ENCODE data around the gene DNAH10.

Gene DNAH10

GRCh38 chr12:123832052-123832451 is 70.0 kb downstream of the DNAH10 start:
- Histone ChIP-seq H4K8ac (ENCODE audit: low read depth, low read length) (no peak overlapping the region), H3K4me1 (ENCODE audit: control insufficient read depth in 2 of 2, insufficient read depth in 1 of 2, low read depth in 1 of 2, low read length in 2 of 2) (no peaks in the 10 kb centered on the region), H3K9ac (ENCODE audit: low read depth, low read length, poor library complexity) (no peak overlapping the region), H3K23ac (ENCODE audit: low read depth, low read length, poor library complexity) (no peak overlapping the region), H3K79me1 (ENCODE audit: low read depth, low read length) (no peaks in the 10 kb centered on the region), H3K4me3 (ENCODE audit: low read length in 2 of 2) (no peak overlapping the region), H3K9me3 (replicated peaks in 1 of 2; ENCODE audit: control insufficient read depth in 2 of 2, insufficient read depth in 1 of 2, low read depth in 1 of 2, low read length in 2 of 2) (peaks cover 12 to 22% of the 10 kb centered on the region in 2 donors), H2AFZ (ENCODE audit: low read length) (no peak overlapping the region), H3K27me3 (ENCODE audit: control insufficient read depth in 3 of 3, insufficient read depth in 3 of 3, low read depth in 1 of 3, low read length in 3 of 3) (no peaks in the 10 kb centered on the region), H3K27ac (replicated peaks; ENCODE audit: low read length) (no peak overlapping the region), H3K4ac (ENCODE audit: low read length) (no peak overlapping the region), H3K14ac (ENCODE audit: low read length) (no peak overlapping the region), H2BK12ac (ENCODE audit: low read length) (no peak overlapping the region), H2AK5ac (ENCODE audit: low read depth, low read length) (no peak overlapping the region), H3K18ac (ENCODE audit: low read length) (no peak overlapping the region), H2BK15ac (ENCODE audit: low read length) (no peak overlapping the region), H3K4me2 (ENCODE audit: insufficient read depth, low read length, poor library complexity, severe bottlenecking) (no peak overlapping the region), H2BK5ac (ENCODE audit: low read length) (no peak overlapping the region), H4K91ac (ENCODE audit: low read depth, low read length, poor library complexity) (no peak overlapping the region), H2BK120ac (ENCODE audit: low read depth, low read length) (no peak overlapping the region), H3K36me3 (replicated peaks in 1 of 2; ENCODE audit: control insufficient read depth in 2 of 2, insufficient read depth in 2 of 2, low read length in 2 of 2) (no peaks in the 10 kb centered on the region)
- WGBS, 2 donors (ENCODE audit: extremely low coverage in 2 of 2, insufficient read length in 2 of 2, insufficient replicate concordance in 1 of 2) = no CpG with 5 or more reads among the region's 5 CpGs
- DNase-seq (ENCODE audit: low spot score) = no peak

GRCh38 chr12:123833830-123834229 is 71.7 kb downstream of the DNAH10 start:
- H3K23ac ChIP-seq (ENCODE audit: low read depth, low read length, poor library complexity) = no peak overlapping the region
- no peaks in the 10 kb centered on the region for H3K36me3 ChIP-seq (replicated peaks in 1 of 2; ENCODE audit: control insufficient read depth in 2 of 2, insufficient read depth in 2 of 2, low read length in 2 of 2)
- no peaks in the 10 kb centered on the region for H3K79me1 ChIP-seq (ENCODE audit: low read depth, low read length)
- no peak overlapping the region for H2AK5ac ChIP-seq (ENCODE audit: low read depth, low read length)
- H3K27me3 ChIP-seq (ENCODE audit: control insufficient read depth in 3 of 3, insufficient read depth in 3 of 3, low read depth in 1 of 3, low read length in 3 of 3) = no peaks in the 10 kb centered on the region
- H4K91ac ChIP-seq (ENCODE audit: low read depth, low read length, poor library complexity) = no peak overlapping the region
- H3K14ac ChIP-seq (ENCODE audit: low read length) = no peak overlapping the region
- H3K9ac ChIP-seq (ENCODE audit: low read depth, low read length, poor library complexity) = no peak overlapping the region
- H3K4ac ChIP-seq (ENCODE audit: low read length) = no peak overlapping the region
- DNase-seq (ENCODE audit: low spot score) = no peak
- H3K9me3 ChIP-seq (replicated peaks in 1 of 2; ENCODE audit: control insufficient read depth in 2 of 2, insufficient read depth in 1 of 2, low read depth in 1 of 2, low read length in 2 of 2) = peaks cover 8 to 14% of the 10 kb centered on the region in 2 donors
- no peak overlapping the region for H3K27ac ChIP-seq (replicated peaks; ENCODE audit: low read length)
- H2AFZ ChIP-seq (ENCODE audit: low read length) = no peak overlapping the region
- no peak overlapping the region for H2BK120ac ChIP-seq (ENCODE audit: low read depth, low read length)
- H2BK15ac ChIP-seq (ENCODE audit: low read length) = no peak overlapping the region
- no peak overlapping the region for H4K8ac ChIP-seq (ENCODE audit: low read depth, low read length)
- no peak overlapping the region for H2BK12ac ChIP-seq (ENCODE audit: low read length)
- H3K4me2 ChIP-seq (ENCODE audit: insufficient read depth, low read length, poor library complexity, severe bottlenecking) = no peak overlapping the region
- H2BK5ac ChIP-seq (ENCODE audit: low read length) = no peak overlapping the region
- H3K4me1 ChIP-seq (ENCODE audit: control insufficient read depth in 2 of 2, insufficient read depth in 1 of 2, low read depth in 1 of 2, low read length in 2 of 2) = no peaks in the 10 kb centered on the region
- no peak overlapping the region for H3K18ac ChIP-seq (ENCODE audit: low read length)
- no peak overlapping the region for H3K4me3 ChIP-seq (ENCODE audit: low read length in 2 of 2)

- H3K4me1 ChIP-seq (ENCODE audit: control insufficient read depth in 2 of 2, insufficient read depth in 1 of 2, low read depth in 1 of 2, low read length in 2 of 2) = no peaks in the 10 kb centered on the region
- H3K79me1 ChIP-seq (ENCODE audit: low read depth, low read length) = no peaks in the 10 kb centered on the region
- no peak overlapping the region for H3K18ac ChIP-seq (ENCODE audit: low read length)
- no peak overlapping the region for H2BK12ac ChIP-seq (ENCODE audit: low read length)
- peaks cover 6 to 8% of the 10 kb centered on the region in 2 donors for H3K9me3 ChIP-seq (replicated peaks in 1 of 2; ENCODE audit: control insufficient read depth in 2 of 2, insufficient read depth in 1 of 2, low read depth in 1 of 2, low read length in 2 of 2)
- no peak overlapping the region for H2BK15ac ChIP-seq (ENCODE audit: low read length)
- no peak overlapping the region for H3K4me2 ChIP-seq (ENCODE audit: insufficient read depth, low read length, poor library complexity, severe bottlenecking)
- H3K27ac ChIP-seq (replicated peaks; ENCODE audit: low read length) = no peak overlapping the region
- no peak overlapping the region for H4K8ac ChIP-seq (ENCODE audit: low read depth, low read length)
- no peak overlapping the region for H2AK5ac ChIP-seq (ENCODE audit: low read depth, low read length)
- no peak overlapping the region for H3K4ac ChIP-seq (ENCODE audit: low read length)
- no peak overlapping the region for H3K14ac ChIP-seq (ENCODE audit: low read length)
- no peak overlapping the region for H4K91ac ChIP-seq (ENCODE audit: low read depth, low read length, poor library complexity)
- no peak overlapping the region for H2BK120ac ChIP-seq (ENCODE audit: low read depth, low read length)
- no peaks in the 10 kb centered on the region for H3K27me3 ChIP-seq (ENCODE audit: control insufficient read depth in 3 of 3, insufficient read depth in 3 of 3, low read depth in 1 of 3, low read length in 3 of 3)
- DNase-seq (ENCODE audit: low spot score) = no peak
- H2AFZ ChIP-seq (ENCODE audit: low read length) = no peak overlapping the region
- WGBS, 2 donors (ENCODE audit: extremely low coverage in 2 of 2, insufficient read length in 2 of 2, insufficient replicate concordance in 1 of 2) = no CpG with 5 or more reads among the region's 5 CpGs
- no peak overlapping the region for H3K23ac ChIP-seq (ENCODE audit: low read depth, low read length, poor library complexity)
- H3K36me3 ChIP-seq (replicated peaks in 1 of 2; ENCODE audit: control insufficient read depth in 2 of 2, insufficient read depth in 2 of 2, low read length in 2 of 2) = no peaks in the 10 kb centered on the region
- H2BK5ac ChIP-seq (ENCODE audit: low read length) = no peak overlapping the region
- no peak overlapping the region for H3K4me3 ChIP-seq (ENCODE audit: low read length in 2 of 2)
- no peak overlapping the region for H3K9ac ChIP-seq (ENCODE audit: low read depth, low read length, poor library complexity)
These were observed 72.7 kb downstream of the DNAH10 start for GRCh38 chr12:123834845-123835244.

GRCh38 chr12:123836292-123836691 is 74.2 kb downstream of the DNAH10 start:
- H2BK120ac ChIP-seq (ENCODE audit: low read depth, low read length) = no peak overlapping the region
- no peak overlapping the region for H3K27ac ChIP-seq (replicated peaks; ENCODE audit: low read length)
- no peaks in the 10 kb centered on the region for H3K79me1 ChIP-seq (ENCODE audit: low read depth, low read length)
- no peak overlapping the region for H2AK5ac ChIP-seq (ENCODE audit: low read depth, low read length)
- DNase-seq (ENCODE audit: low spot score) = no peak
- no peak overlapping the region for H4K91ac ChIP-seq (ENCODE audit: low read depth, low read length, poor library complexity)
- no peaks in the 10 kb centered on the region for H3K36me3 ChIP-seq (replicated peaks in 1 of 2; ENCODE audit: control insufficient read depth in 2 of 2, insufficient read depth in 2 of 2, low read length in 2 of 2)
- H3K9ac ChIP-seq (ENCODE audit: low read depth, low read length, poor library complexity) = no peak overlapping the region
- H4K8ac ChIP-seq (ENCODE audit: low read depth, low read length) = no peak overlapping the region
- no CpG with 5 or more reads among the region's 2 CpGs for WGBS, 2 donors (ENCODE audit: extremely low coverage in 2 of 2, insufficient read length in 2 of 2, insufficient replicate concordance in 1 of 2)
- no peak overlapping the region for H3K4me3 ChIP-seq (ENCODE audit: low read length in 2 of 2)
- no peaks in the 10 kb centered on the region for H3K4me1 ChIP-seq (ENCODE audit: control insufficient read depth in 2 of 2, insufficient read depth in 1 of 2, low read depth in 1 of 2, low read length in 2 of 2)
- H2BK12ac ChIP-seq (ENCODE audit: low read length) = no peak overlapping the region
- no peaks in the 10 kb centered on the region for H3K27me3 ChIP-seq (ENCODE audit: control insufficient read depth in 3 of 3, insufficient read depth in 3 of 3, low read depth in 1 of 3, low read length in 3 of 3)
- no peak overlapping the region for H3K4ac ChIP-seq (ENCODE audit: low read length)
- no peak overlapping the region for H3K4me2 ChIP-seq (ENCODE audit: insufficient read depth, low read length, poor library complexity, severe bottlenecking)
- H3K18ac ChIP-seq (ENCODE audit: low read length) = no peak overlapping the region
- H2BK15ac ChIP-seq (ENCODE audit: low read length) = no peak overlapping the region
- no peak overlapping the region for H3K14ac ChIP-seq (ENCODE audit: low read length)
- no peak overlapping the region for H2AFZ ChIP-seq (ENCODE audit: low read length)
- no peak overlapping the region for H2BK5ac ChIP-seq (ENCODE audit: low read length)
- no peak overlapping the region for H3K23ac ChIP-seq (ENCODE audit: low read depth, low read length, poor library complexity)
- peaks cover 8% of the 10 kb centered on the region in 2 donors for H3K9me3 ChIP-seq (replicated peaks in 1 of 2; ENCODE audit: control insufficient read depth in 2 of 2, insufficient read depth in 1 of 2, low read depth in 1 of 2, low read length in 2 of 2)

All from neuronal stem cell (in vitro differentiated cells).